Measurements from ENCODE around the gene CACNA1D. TPM values are rescaled to one million over a fixed set of nuclear protein-coding genes. Genes with fewer than 3 reads are reported as not detected.

CACNA1D gene
- total RNA-seq, 1 experiment from 2014 or later: 1.1 TPM

GRCh38 chr3:53790470-53790869, 296.1 kb downstream of the CACNA1D start:
- CTCF ChIA-PET: no interaction called here
- DNase-seq (ENCODE audit: low read depth, low spot score) (no peak), ATAC-seq (no peak)
- Histone ChIP-seq H3K9ac (ENCODE audit: low read length) (no peak overlapping the region), H3K79me2 (ENCODE audit: insufficient read depth, low read length) (no peaks in the 10 kb centered on the region), H3K4me1 (ENCODE audit: control insufficient read depth in 1 of 2, insufficient read depth in 2 of 2, low read length in 2 of 2) (peaks cover 0 to 10% of the 10 kb centered on the region in 2 experiments; a peak in 1 of 4 replicates), H3K4me3 (replicated peaks in 1 of 2; ENCODE audit: low read depth in 1 of 2, low read length in 2 of 2) (no peak overlapping the region), H3K9me3 (ENCODE audit: control insufficient read depth in 1 of 2, insufficient read depth in 1 of 2, low read depth in 1 of 2, low read length in 2 of 2) (no peaks in the 10 kb centered on the region), H2AFZ (ENCODE audit: low read depth, low read length, poor library complexity, severe bottlenecking) (no peak overlapping the region), H3K4me2 (ENCODE audit: low read length) (no peak overlapping the region), H3K9me2 (ENCODE audit: insufficient read depth) (no peaks in the 10 kb centered on the region), H3K27me3 (ENCODE audit: insufficient read depth, low read length) (peaks cover 11% of the 10 kb centered on the region), H3K36me3 (ENCODE audit: control insufficient read depth in 1 of 2, insufficient read depth in 2 of 2, low read length in 2 of 2) (no peaks in the 10 kb centered on the region), H4K20me1 (ENCODE audit: insufficient read depth) (no peaks in the 10 kb centered on the region), H3K27ac (ENCODE audit: low read depth, low read length) (no peak overlapping the region)
- RAD21 ChIA-PET (ENCODE audit: low non-redundant PET in 1 of 2, low total read pairs in 2 of 2, uncharacterized antibody in 2 of 2, unreplicated experiment in 2 of 2): no interaction called here
- BruUV-seq (replicated peaks): no TSS peak
- intact Hi-C loops (cut with micrococcal nuclease): no loop called here
- POLR2A ChIA-PET: no interaction called here
- TF ChIP-seq CBX3 (IDR thresholded peaks at IDR 0.05; ENCODE audit: low read depth) (no peak), RAD21 (IDR thresholded peaks at IDR 0.05; ENCODE audit: low read depth) (no peak), SRF (IDR thresholded peaks at IDR 0.05; ENCODE audit: low read depth) (no peak), ZNF274 (IDR thresholded peaks at IDR 0.05; ENCODE audit: low read depth, low read length) (no peak), ELF1 (IDR thresholded peaks at IDR 0.05; ENCODE audit: borderline replicate concordance, low read depth) (no peak), JUND (IDR thresholded peaks at IDR 0.05) (no peak), SIN3A (IDR thresholded peaks at IDR 0.05; ENCODE audit: low read depth) (no peak), EZH2phosphoT487 (IDR thresholded peaks at IDR 0.05; ENCODE audit: borderline replicate concordance) (no peak), ZBTB33 (IDR thresholded peaks at IDR 0.05; ENCODE audit: extremely low read depth, insufficient replicate concordance, low read length) (no peak), CEBPB (IDR thresholded peaks at IDR 0.05; ENCODE audit: low read depth) (no peak), EGR1 (IDR thresholded peaks at IDR 0.05; ENCODE audit: low read depth) (no peak), YY1 (IDR thresholded peaks at IDR 0.05; ENCODE audit: extremely low read depth, insufficient replicate concordance, low read depth, low read length) (no peak)
- TF ChIP-seq, protein P1, sequence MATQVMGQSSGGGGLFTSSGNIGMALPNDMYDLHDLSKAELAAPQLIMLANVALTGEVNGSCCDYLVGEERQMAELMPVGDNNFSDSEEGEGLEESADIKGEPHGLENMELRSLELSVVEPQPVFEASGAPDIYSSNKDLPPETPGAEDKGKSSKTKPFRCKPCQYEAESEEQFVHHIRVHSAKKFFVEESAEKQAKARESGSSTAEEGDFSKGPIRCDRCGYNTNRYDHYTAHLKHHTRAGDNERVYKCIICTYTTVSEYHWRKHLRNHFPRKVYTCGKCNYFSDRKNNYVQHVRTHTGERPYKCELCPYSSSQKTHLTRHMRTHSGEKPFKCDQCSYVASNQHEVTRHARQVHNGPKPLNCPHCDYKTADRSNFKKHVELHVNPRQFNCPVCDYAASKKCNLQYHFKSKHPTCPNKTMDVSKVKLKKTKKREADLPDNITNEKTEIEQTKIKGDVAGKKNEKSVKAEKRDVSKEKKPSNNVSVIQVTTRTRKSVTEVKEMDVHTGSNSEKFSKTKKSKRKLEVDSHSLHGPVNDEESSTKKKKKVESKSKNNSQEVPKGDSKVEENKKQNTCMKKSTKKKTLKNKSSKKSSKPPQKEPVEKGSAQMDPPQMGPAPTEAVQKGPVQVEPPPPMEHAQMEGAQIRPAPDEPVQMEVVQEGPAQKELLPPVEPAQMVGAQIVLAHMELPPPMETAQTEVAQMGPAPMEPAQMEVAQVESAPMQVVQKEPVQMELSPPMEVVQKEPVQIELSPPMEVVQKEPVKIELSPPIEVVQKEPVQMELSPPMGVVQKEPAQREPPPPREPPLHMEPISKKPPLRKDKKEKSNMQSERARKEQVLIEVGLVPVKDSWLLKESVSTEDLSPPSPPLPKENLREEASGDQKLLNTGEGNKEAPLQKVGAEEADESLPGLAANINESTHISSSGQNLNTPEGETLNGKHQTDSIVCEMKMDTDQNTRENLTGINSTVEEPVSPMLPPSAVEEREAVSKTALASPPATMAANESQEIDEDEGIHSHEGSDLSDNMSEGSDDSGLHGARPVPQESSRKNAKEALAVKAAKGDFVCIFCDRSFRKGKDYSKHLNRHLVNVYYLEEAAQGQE (IDR thresholded peaks at IDR 0.05; ENCODE audit: low read depth): no peak
- TF ChIP-seq, protein P2, sequence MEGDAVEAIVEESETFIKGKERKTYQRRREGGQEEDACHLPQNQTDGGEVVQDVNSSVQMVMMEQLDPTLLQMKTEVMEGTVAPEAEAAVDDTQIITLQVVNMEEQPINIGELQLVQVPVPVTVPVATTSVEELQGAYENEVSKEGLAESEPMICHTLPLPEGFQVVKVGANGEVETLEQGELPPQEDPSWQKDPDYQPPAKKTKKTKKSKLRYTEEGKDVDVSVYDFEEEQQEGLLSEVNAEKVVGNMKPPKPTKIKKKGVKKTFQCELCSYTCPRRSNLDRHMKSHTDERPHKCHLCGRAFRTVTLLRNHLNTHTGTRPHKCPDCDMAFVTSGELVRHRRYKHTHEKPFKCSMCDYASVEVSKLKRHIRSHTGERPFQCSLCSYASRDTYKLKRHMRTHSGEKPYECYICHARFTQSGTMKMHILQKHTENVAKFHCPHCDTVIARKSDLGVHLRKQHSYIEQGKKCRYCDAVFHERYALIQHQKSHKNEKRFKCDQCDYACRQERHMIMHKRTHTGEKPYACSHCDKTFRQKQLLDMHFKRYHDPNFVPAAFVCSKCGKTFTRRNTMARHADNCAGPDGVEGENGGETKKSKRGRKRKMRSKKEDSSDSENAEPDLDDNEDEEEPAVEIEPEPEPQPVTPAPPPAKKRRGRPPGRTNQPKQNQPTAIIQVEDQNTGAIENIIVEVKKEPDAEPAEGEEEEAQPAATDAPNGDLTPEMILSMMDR (IDR thresholded peaks at IDR 0.05 in 2 of 3, conservative IDR thresholded peaks at IDR 0.05 in 1 of 3; ENCODE audit: borderline replicate concordance in 1 of 3, insufficient read depth in 1 of 3, low read depth in 2 of 3, low read length in 2 of 3): no peak
- TF ChIP-seq, protein P3, sequence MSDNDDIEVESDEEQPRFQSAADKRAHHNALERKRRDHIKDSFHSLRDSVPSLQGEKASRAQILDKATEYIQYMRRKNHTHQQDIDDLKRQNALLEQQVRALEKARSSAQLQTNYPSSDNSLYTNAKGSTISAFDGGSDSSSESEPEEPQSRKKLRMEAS (IDR thresholded peaks at IDR 0.05): no peak

Measured in HCT116 (cell line).